CD4-positive, alpha-beta T cell treated with Interleukin-12 subunit alpha and Interleukin-12 subunit beta, for 1 hour (primary cell): ENCODE data around the gene SRGAP1.
"Not testable (repeated sequence)": the region's sequence is repeated elsewhere in the genome, so short reads cannot be mapped to it uniquely, and the experiment has no call there.

ENCODE experiments used
- DNase-seq: peaks from one replicate; pipeline ENCODE4 v3.0.0-alpha.2; 2020

Gene SRGAP1

GRCh38 chr12:64092507-64093196 lies 248.2 kb downstream of the SRGAP1 start:
- no peak for DNase-seq

- DNase-seq: no peak
Measured at GRCh38 chr12:64093689-64094088, 249.2 kb downstream of the SRGAP1 start.

- DNase-seq: no peak
Measured at GRCh38 chr12:64097366-64098105, 253.0 kb downstream of the SRGAP1 start.

GRCh38 chr12:64098709-64099354 lies 254.3 kb downstream of the SRGAP1 start:
- no peak for DNase-seq

- DNase-seq: no peak
Measured at GRCh38 chr12:64099397-64099796, 254.9 kb downstream of the SRGAP1 start.

- no peak for DNase-seq
Measured at GRCh38 chr12:64102339-64102738, 257.8 kb downstream of the SRGAP1 start.

GRCh38 chr12:64103825-64104740 lies 259.6 kb downstream of the SRGAP1 start:
- DNase-seq: no peak

GRCh38 chr12:64105026-64105425 lies 260.5 kb downstream of the SRGAP1 start:
- no peak for DNase-seq

- no peak for DNase-seq
Measured at GRCh38 chr12:64107776-64108175, 263.3 kb downstream of the SRGAP1 start.

GRCh38 chr12:64109706-64110105 lies 265.2 kb downstream of the SRGAP1 start:
- DNase-seq: no peak

GRCh38 chr12:64110864-64111263 lies 266.4 kb downstream of the SRGAP1 start:
- DNase-seq: no peak

GRCh38 chr12:64116969-64117368 lies 272.5 kb downstream of the SRGAP1 start:
- DNase-seq: no peak

- no peak for DNase-seq
Measured at GRCh38 chr12:64120568-64120967, 276.1 kb downstream of the SRGAP1 start.

- not testable (repeated sequence) for DNase-seq
Measured at GRCh38 chr12:64121086-64121485, 276.6 kb downstream of the SRGAP1 start.

- no peak for DNase-seq
Measured at GRCh38 chr12:64122154-64122553, 277.7 kb downstream of the SRGAP1 start.

- DNase-seq: no peak
Measured at GRCh38 chr12:64122995-64123394, 278.5 kb downstream of the SRGAP1 start.

- DNase-seq: no peak
Measured at GRCh38 chr12:64123448-64123847, 278.9 kb downstream of the SRGAP1 start.

GRCh38 chr12:64124511-64125197 lies 280.2 kb downstream of the SRGAP1 start:
- no peak for DNase-seq

GRCh38 chr12:64125913-64126312 lies 281.4 kb downstream of the SRGAP1 start:
- no peak for DNase-seq

- DNase-seq: no peak
Measured at GRCh38 chr12:64127811-64128210, 283.3 kb downstream of the SRGAP1 start.

- DNase-seq: no peak
Measured at GRCh38 chr12:64128366-64128765, 283.9 kb downstream of the SRGAP1 start.

GRCh38 chr12:64130476-64130875 lies 286.0 kb downstream of the SRGAP1 start:
- not testable (repeated sequence) for DNase-seq
